ENCODE results near the gene NOL9. TPM values are rescaled to one million over a fixed set of nuclear protein-coding genes. Genes with fewer than 3 reads are reported as not detected.

Gene NOL9
- polyA plus RNA-seq, 1 experiment: 9.5 TPM

- CTCF ChIA-PET: interaction anchor here (0.8 to 9.5 kb wide), 5 partner anchors 8 to 33 kb away, joined by 3 to 124 read pairs (median 7); partner anchors contain the start of genes NOL9 and PLEKHG5
- H3K4me3 ChIP-seq (ENCODE audit: low read depth, low read length): no peak overlapping the region
- no peaks in the 10 kb centered on the region for H3K27me3 ChIP-seq (ENCODE audit: control insufficient read depth, insufficient read depth, low read length)
- no peak for DNase-seq (ENCODE audit: low read depth)
- no peak for TF ChIP-seq CTCF (IDR thresholded peaks at IDR 0.05; ENCODE audit: insufficient read depth, low read depth, low read length)
- POLR2A ChIA-PET: no interaction called here
- peaks cover 4% of the 10 kb centered on the region for H3K36me3 ChIP-seq (ENCODE audit: control insufficient read depth, insufficient read depth, low read length)
Observed at GRCh38 chr1:6521536-6521935, 32.8 kb downstream of the NOL9 start.

- POLR2A ChIA-PET: interaction anchor here (0.7 kb wide), 1 partner anchor 315 kb away, joined by 3 read pairs; no protein-coding TSS in a partner anchor
- CTCF ChIA-PET: interaction anchor here (0.9 to 9.5 kb wide), 5 partner anchors 15 to 34 kb away, joined by 3 to 124 read pairs (median 4); partner anchors contain the start of genes NOL9 and PLEKHG5
- no peak for TF ChIP-seq CTCF (IDR thresholded peaks at IDR 0.05; ENCODE audit: insufficient read depth, low read depth, low read length)
- H3K27me3 ChIP-seq (ENCODE audit: control insufficient read depth, insufficient read depth, low read length): no peaks in the 10 kb centered on the region
- DNase-seq (ENCODE audit: low read depth): peak; percentile 62
- H3K4me3 ChIP-seq (ENCODE audit: low read depth, low read length): no peak overlapping the region
- no peaks in the 10 kb centered on the region for H3K36me3 ChIP-seq (ENCODE audit: control insufficient read depth, insufficient read depth, low read length)
Observed at GRCh38 chr1:6519935-6520671, 34.2 kb downstream of the NOL9 start.

- ChIA-PET POLR2A (no interaction called here), CTCF (interaction anchor here (0.7 to 9.5 kb wide), 5 partner anchors 16 to 33 kb away, joined by 3 to 124 read pairs (median 3); partner anchors contain the start of gene PLEKHG5)
- no peak for TF ChIP-seq CTCF (IDR thresholded peaks at IDR 0.05; ENCODE audit: insufficient read depth, low read depth, low read length)
- H3K27me3 ChIP-seq (ENCODE audit: control insufficient read depth, insufficient read depth, low read length): no peaks in the 10 kb centered on the region
- H3K4me3 ChIP-seq (ENCODE audit: low read depth, low read length): no peak overlapping the region
- no peaks in the 10 kb centered on the region for H3K36me3 ChIP-seq (ENCODE audit: control insufficient read depth, insufficient read depth, low read length)
- DNase-seq (ENCODE audit: low read depth): no peak
Observed at GRCh38 chr1:6519491-6519934, 34.8 kb downstream of the NOL9 start.

GRCh38 chr1:6517435-6517851 is 36.9 kb downstream of the NOL9 start:
- no peak overlapping the region for H3K4me3 ChIP-seq (ENCODE audit: low read depth, low read length)
- H3K27me3 ChIP-seq (ENCODE audit: control insufficient read depth, insufficient read depth, low read length): no peaks in the 10 kb centered on the region
- no peaks in the 10 kb centered on the region for H3K36me3 ChIP-seq (ENCODE audit: control insufficient read depth, insufficient read depth, low read length)
- DNase-seq (ENCODE audit: low read depth): no peak
- ChIA-PET POLR2A (interaction anchor here (0.5 kb wide), 1 partner anchor 67 kb away, joined by 4 read pairs; no protein-coding TSS in a partner anchor), CTCF (interaction anchor here (9.5 kb wide), 1 partner anchor 28 kb away, joined by 124 read pairs; the partner anchor contains the start of gene PLEKHG5)
- no peak for TF ChIP-seq CTCF (IDR thresholded peaks at IDR 0.05; ENCODE audit: insufficient read depth, low read depth, low read length)

- ChIA-PET CTCF (no interaction called here), POLR2A (no interaction called here)
- no peak overlapping the region for H3K4me3 ChIP-seq (ENCODE audit: low read depth, low read length)
- no peak for TF ChIP-seq CTCF (IDR thresholded peaks at IDR 0.05; ENCODE audit: insufficient read depth, low read depth, low read length)
- no peaks in the 10 kb centered on the region for H3K27me3 ChIP-seq (ENCODE audit: control insufficient read depth, insufficient read depth, low read length)
- no peaks in the 10 kb centered on the region for H3K36me3 ChIP-seq (ENCODE audit: control insufficient read depth, insufficient read depth, low read length)
- no peak for DNase-seq (ENCODE audit: low read depth)
Observed at GRCh38 chr1:6515771-6516170, 38.5 kb downstream of the NOL9 start.
